ENCODE data around the gene CRK.

GRCh38 chr17:1376061-1376460 lies 80.0 kb downstream of the CRK start:
- no peak for TF ChIP-seq CTCF (IDR thresholded peaks at IDR 0.05; ENCODE audit: insufficient read depth, low read depth, low read length)
- TF ChIP-seq EZH2 (IDR thresholded peaks at IDR 0.05; ENCODE audit: insufficient read depth, low read length): no peak

Measured in astrocyte (in vitro differentiated cells and primary cell).